ENCODE measurements around the gene TRPM2.

GRCh38 chr21:44349847-44350772 is 3.3 kb upstream of the TRPM2 start:
- TF ChIP-seq CTCF (conservative IDR thresholded peaks at IDR 0.05 in 1 of 2, IDR thresholded peaks at IDR 0.05 in 1 of 2; ENCODE audit: low read depth in 1 of 2, low read length in 2 of 2) (no peak), EZH2 (IDR thresholded peaks at IDR 0.05; ENCODE audit: low read length, missing control alignments) (peak; percentile 36)
